ENCODE results near the gene MYEF2.

DNA sequence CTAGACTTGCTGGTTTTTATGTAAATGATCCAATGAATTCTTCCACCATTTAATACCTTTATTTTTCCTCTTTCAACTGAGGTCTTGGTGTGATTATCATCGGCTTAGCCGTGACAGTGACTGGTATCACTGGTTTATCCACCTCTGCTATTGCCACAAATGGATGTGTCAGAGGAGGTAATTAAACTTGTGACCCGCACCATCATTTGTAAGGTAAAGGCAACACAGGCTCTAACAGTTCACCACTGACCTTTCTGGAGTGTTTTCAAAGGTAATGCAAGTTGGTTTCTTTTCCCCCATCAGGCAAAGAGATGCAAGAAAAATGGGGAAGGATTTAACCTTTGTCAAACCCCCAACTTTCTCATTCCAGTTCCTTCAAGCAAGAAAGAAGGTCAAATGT lies 47.7 kb upstream of the MYEF2 start:
- TF ChIP-seq, protein P1, sequence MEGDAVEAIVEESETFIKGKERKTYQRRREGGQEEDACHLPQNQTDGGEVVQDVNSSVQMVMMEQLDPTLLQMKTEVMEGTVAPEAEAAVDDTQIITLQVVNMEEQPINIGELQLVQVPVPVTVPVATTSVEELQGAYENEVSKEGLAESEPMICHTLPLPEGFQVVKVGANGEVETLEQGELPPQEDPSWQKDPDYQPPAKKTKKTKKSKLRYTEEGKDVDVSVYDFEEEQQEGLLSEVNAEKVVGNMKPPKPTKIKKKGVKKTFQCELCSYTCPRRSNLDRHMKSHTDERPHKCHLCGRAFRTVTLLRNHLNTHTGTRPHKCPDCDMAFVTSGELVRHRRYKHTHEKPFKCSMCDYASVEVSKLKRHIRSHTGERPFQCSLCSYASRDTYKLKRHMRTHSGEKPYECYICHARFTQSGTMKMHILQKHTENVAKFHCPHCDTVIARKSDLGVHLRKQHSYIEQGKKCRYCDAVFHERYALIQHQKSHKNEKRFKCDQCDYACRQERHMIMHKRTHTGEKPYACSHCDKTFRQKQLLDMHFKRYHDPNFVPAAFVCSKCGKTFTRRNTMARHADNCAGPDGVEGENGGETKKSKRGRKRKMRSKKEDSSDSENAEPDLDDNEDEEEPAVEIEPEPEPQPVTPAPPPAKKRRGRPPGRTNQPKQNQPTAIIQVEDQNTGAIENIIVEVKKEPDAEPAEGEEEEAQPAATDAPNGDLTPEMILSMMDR (IDR thresholded peaks at IDR 0.05 in 8 of 11, conservative IDR thresholded peaks at IDR 0.05 in 3 of 11) = no peak
- no peak for TF ChIP-seq POLR2A (IDR thresholded peaks at IDR 0.05)

Measured in spleen (tissue), 7 donors.